HepG2 (cell line): Measurements from ENCODE around the gene NGDN. TPM values are rescaled to one million over a fixed set of nuclear protein-coding genes. Genes with fewer than 3 reads are reported as not detected.
A peak's percentile ranks its signal among the peaks of the same experiment; 100 is the strongest.

Experiments used
- CHD4 ChIP-seq: fragments of 200-600 bp; sonication (generic); IDR thresholded peaks from 2 replicates; pipeline ENCODE4 v1.7.0; 2017; ENCODE audit warnings: mild to moderate bottlenecking, low read length, borderline replicate concordance
- KDM2A ChIP-seq: sonication (generic); formaldehyde crosslinking; IDR thresholded peaks from 2 replicates; pipeline ENCODE4 v1.4.0; 2020; ENCODE audit warnings: low read depth, missing genetic modification reagents, borderline replicate concordance
- LCORL ChIP-seq, 2 experiments: fragments of 450-650 bp in 1 of 2; sonication (generic) in 1 of 2; formaldehyde crosslinking in 1 of 2; IDR thresholded peaks; 2 replicates each; pipeline versions ENCODE4 v1.5.0 to v1.6.1; 2017 to 2020; ENCODE audit warnings: antibody characterized with exemption in 1 of 2, missing genetic modification reagents in 1 of 2
- NCOR1 ChIP-seq: fragments of 200-600 bp; sonication (generic); IDR thresholded peaks from 2 replicates; pipeline ENCODE4 v1.7.0; 2017; ENCODE audit warnings: antibody characterized with exemption, low read length, borderline replicate concordance
- RFXANK ChIP-seq: IDR thresholded peaks from 2 replicates; pipeline ENCODE4 v1.6.1; 2016
- SP4 ChIP-seq: sonication (generic); formaldehyde crosslinking; IDR thresholded peaks from 2 replicates; pipeline ENCODE4 v1.8.1; 2023; ENCODE audit warnings: mild to moderate bottlenecking, missing genetic modification reagents
- TARDBP ChIP-seq: sonication (generic); formaldehyde crosslinking; IDR thresholded peaks from 2 replicates; pipeline ENCODE4 v1.8.0; 2022; ENCODE audit warnings: mild to moderate bottlenecking, missing genetic modification reagents
- YEATS4 ChIP-seq: sonication (generic); formaldehyde crosslinking; IDR thresholded peaks from 2 replicates; pipeline ENCODE4 v1.4.0; 2020; ENCODE audit warnings: missing genetic modification reagents, borderline replicate concordance
- ZBTB38 ChIP-seq: sonication (generic); formaldehyde crosslinking; IDR thresholded peaks from 2 replicates; pipeline ENCODE4 v1.5.1; 2020; ENCODE audit warnings: mild to moderate bottlenecking, missing genetic modification reagents
- ZNF138 ChIP-seq: sonication (generic); formaldehyde crosslinking; IDR thresholded peaks from 2 replicates; pipeline ENCODE4 v1.5.0; 2020; ENCODE audit warnings: mild to moderate bottlenecking, low read depth, missing genetic modification reagents
- ZNF274 ChIP-seq: sonication (generic); formaldehyde crosslinking; IDR thresholded peaks from 2 replicates; pipeline ENCODE4 v1.5.1; 2020; ENCODE audit warnings: mild to moderate bottlenecking, missing genetic modification reagents
- ZNF33A ChIP-seq: sonication (generic); formaldehyde crosslinking; IDR thresholded peaks from 2 replicates; pipeline ENCODE4 v1.5.1; 2020; ENCODE audit warnings: missing genetic modification reagents, mild to moderate bottlenecking, moderate library complexity, borderline replicate concordance
- ZNF883 ChIP-seq: sonication (generic); formaldehyde crosslinking; IDR thresholded peaks from 2 replicates; pipeline ENCODE4 v1.5.1; 2020; ENCODE audit warnings: mild to moderate bottlenecking, missing genetic modification reagents; ENCODE audit errors: not compliant biosample characterization
- ZSCAN29 ChIP-seq: sonication (generic); formaldehyde crosslinking; conservative IDR thresholded peaks from 2 replicates; pipeline ENCODE4 v1.4.0; 2020; ENCODE audit warnings: mild to moderate bottlenecking, missing genetic modification reagents
- ZZZ3 ChIP-seq: sonication (generic); formaldehyde crosslinking; IDR thresholded peaks from 2 replicates; pipeline ENCODE4 v1.4.0; 2020; ENCODE audit warnings: missing genetic modification reagents, mild to moderate bottlenecking, borderline replicate concordance
- polyA plus RNA-seq, 8 experiments: library from polyadenylated mRNA; depleted of rRNA in 3 of 8; stranded (reverse) in 7 of 8; unstranded in 1 of 8; fragments of >200 nt; fragmentation: Illumina TruSeq in 4 of 8; extraction: Trizol in 4 of 8; gene quantifications; 2 replicates each; pipeline versions ENCODE4 v1.2.1 to v1.2.3, GENCODE V29; 2011 to 2016; ENCODE audit warnings: low read depth in 4 of 8, missing spikeins in 1 of 8, mixed read lengths in 1 of 8; ENCODE audit not compliant: insufficient read depth in 1 of 8
- total RNA-seq, 5 experiments: library from RNA; depleted of rRNA; stranded (reverse); fragments of >200 nt; fragmentation: Illumina TruSeq; extraction: Trizol; gene quantifications; 2 replicates each; pipeline ENCODE4 v1.2.3, GENCODE V29; 2016; ENCODE audit warnings: low read depth in 1 of 5
- TF ChIP-seq, protein P1 (sequence below): sonication (generic); formaldehyde crosslinking; IDR thresholded peaks from 2 replicates; pipeline ENCODE4 v1.5.0; 2020; ENCODE audit warnings: missing genetic modification reagents, mild to moderate bottlenecking, borderline replicate concordance
- TF ChIP-seq, protein P2 (sequence below): sonication (generic); formaldehyde crosslinking; IDR thresholded peaks from 2 replicates; pipeline ENCODE4 v1.9.0; 2021; ENCODE audit warnings: missing genetic modification reagents, borderline replicate concordance
- TF ChIP-seq, protein P3 (sequence below): sonication (generic); formaldehyde crosslinking; IDR thresholded peaks from 2 replicates; pipeline ENCODE4 v1.4.0; 2020; ENCODE audit warnings: missing genetic modification reagents, mild to moderate bottlenecking, borderline replicate concordance
- TF ChIP-seq, protein P4 (sequence below): sonication (generic); formaldehyde crosslinking; IDR thresholded peaks from 2 replicates; pipeline ENCODE4 v1.5.0; 2020; ENCODE audit warnings: mild to moderate bottlenecking, missing genetic modification reagents, borderline replicate concordance

The NGDN gene
- total and polyA plus RNA-seq, 2 of the 13 experiments (the other 11 are each of a cell fraction or from before 2014, with no cell fraction given), result 154 to 216 TPM

GRCh38 chr14:23469127-23469905 is at the start of gene NGDN (continued):
- TF ChIP-seq, protein P1, sequence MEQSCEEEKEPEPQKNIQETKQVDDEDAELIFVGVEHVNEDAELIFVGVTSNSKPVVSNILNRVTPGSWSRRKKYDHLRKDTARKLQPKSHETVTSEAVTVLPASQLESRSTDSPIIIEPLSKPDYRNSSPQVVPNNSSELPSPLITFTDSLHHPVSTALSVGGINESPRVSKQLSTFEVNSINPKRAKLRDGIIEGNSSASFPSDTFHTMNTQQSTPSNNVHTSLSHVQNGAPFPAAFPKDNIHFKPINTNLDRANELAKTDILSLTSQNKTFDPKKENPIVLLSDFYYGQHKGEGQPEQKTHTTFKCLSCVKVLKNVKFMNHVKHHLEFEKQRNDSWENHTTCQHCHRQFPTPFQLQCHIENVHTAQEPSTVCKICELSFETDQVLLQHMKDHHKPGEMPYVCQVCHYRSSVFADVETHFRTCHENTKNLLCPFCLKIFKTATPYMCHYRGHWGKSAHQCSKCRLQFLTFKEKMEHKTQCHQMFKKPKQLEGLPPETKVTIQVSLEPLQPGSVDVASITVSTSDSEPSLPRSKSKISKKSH, result peak; percentile 93
- TF ChIP-seq ZBTB38 (CRISPR knock-in tag) (peak; percentile 100), NCOR1 (peak; percentile 39; the same call in 1 of the 2 replicates), ZNF274 (peak; percentile 28), SP4 (peak; percentile 94), ZSCAN29 (peak; percentile 13; the same call in 1 of the 2 replicates), CHD4 (peak; percentile 89), YEATS4 (peak; percentile 84), KDM2A (CRISPR knock-in tag) (peak; percentile 96), TARDBP (CRISPR knock-in tag) (peak; percentile 97), ZNF33A (CRISPR knock-in tag) (no peak), LCORL (IDR thresholded peaks at IDR 0.05) (peak; percentile 74), LCORL (CRISPR knock-in tag; IDR thresholded peaks at IDR 0.05) (0 out of 2 replicates have a peak, but pooled peaks have one; percentile 13), ZZZ3 (CRISPR knock-in tag) (peak; percentile 54), ZNF883 (peak; percentile 92), RFXANK (CRISPR knock-in tag) (peak; percentile 97), ZNF138 (CRISPR knock-in tag) (peak; percentile 99)
- TF ChIP-seq, protein P2, sequence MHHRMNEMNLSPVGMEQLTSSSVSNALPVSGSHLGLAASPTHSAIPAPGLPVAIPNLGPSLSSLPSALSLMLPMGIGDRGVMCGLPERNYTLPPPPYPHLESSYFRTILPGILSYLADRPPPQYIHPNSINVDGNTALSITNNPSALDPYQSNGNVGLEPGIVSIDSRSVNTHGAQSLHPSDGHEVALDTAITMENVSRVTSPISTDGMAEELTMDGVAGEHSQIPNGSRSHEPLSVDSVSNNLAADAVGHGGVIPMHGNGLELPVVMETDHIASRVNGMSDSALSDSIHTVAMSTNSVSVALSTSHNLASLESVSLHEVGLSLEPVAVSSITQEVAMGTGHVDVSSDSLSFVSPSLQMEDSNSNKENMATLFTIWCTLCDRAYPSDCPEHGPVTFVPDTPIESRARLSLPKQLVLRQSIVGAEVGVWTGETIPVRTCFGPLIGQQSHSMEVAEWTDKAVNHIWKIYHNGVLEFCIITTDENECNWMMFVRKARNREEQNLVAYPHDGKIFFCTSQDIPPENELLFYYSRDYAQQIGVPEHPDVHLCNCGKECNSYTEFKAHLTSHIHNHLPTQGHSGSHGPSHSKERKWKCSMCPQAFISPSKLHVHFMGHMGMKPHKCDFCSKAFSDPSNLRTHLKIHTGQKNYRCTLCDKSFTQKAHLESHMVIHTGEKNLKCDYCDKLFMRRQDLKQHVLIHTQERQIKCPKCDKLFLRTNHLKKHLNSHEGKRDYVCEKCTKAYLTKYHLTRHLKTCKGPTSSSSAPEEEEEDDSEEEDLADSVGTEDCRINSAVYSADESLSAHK (CRISPR knock-in tag), result peak; percentile 22; the same call in 1 of the 2 replicates
- TF ChIP-seq, protein P3, sequence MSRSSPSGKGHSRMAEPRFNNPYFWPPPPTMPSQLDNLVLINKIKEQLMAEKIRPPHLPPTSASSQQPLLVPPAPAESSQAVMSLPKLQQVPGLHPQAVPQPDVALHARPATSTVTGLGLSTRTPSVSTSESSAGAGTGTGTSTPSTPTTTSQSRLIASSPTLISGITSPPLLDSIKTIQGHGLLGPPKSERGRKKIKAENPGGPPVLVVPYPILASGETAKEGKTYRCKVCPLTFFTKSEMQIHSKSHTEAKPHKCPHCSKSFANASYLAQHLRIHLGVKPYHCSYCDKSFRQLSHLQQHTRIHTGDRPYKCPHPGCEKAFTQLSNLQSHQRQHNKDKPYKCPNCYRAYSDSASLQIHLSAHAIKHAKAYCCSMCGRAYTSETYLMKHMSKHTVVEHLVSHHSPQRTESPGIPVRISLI (CRISPR knock-in tag), result peak; percentile 99
- TF ChIP-seq, protein P4, sequence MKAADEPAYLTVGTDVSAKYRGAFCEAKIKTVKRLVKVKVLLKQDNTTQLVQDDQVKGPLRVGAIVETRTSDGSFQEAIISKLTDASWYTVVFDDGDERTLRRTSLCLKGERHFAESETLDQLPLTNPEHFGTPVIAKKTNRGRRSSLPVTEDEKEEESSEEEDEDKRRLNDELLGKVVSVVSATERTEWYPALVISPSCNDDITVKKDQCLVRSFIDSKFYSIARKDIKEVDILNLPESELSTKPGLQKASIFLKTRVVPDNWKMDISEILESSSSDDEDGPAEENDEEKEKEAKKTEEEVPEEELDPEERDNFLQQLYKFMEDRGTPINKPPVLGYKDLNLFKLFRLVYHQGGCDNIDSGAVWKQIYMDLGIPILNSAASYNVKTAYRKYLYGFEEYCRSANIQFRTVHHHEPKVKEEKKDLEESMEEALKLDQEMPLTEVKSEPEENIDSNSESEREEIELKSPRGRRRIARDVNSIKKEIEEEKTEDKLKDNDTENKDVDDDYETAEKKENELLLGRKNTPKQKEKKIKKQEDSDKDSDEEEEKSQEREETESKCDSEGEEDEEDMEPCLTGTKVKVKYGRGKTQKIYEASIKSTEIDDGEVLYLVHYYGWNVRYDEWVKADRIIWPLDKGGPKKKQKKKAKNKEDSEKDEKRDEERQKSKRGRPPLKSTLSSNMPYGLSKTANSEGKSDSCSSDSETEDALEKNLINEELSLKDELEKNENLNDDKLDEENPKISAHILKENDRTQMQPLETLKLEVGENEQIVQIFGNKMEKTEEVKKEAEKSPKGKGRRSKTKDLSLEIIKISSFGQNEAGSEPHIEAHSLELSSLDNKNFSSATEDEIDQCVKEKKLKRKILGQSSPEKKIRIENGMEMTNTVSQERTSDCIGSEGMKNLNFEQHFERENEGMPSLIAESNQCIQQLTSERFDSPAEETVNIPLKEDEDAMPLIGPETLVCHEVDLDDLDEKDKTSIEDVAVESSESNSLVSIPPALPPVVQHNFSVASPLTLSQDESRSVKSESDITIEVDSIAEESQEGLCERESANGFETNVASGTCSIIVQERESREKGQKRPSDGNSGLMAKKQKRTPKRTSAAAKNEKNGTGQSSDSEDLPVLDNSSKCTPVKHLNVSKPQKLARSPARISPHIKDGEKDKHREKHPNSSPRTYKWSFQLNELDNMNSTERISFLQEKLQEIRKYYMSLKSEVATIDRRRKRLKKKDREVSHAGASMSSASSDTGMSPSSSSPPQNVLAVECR (CRISPR knock-in tag), result peak; percentile 88; the same call in 1 of the 2 replicates
